MM.1S (cell line): Measurements from ENCODE around the gene NELL1.

Experiments used
- DNase-seq: peaks from one replicate; pipeline ENCODE4 v3.0.0-alpha.2; 2015
- H2AFZ ChIP-seq: fragments of 300-600 bp; sonication (generic); 2 replicates; pipeline ENCODE4 v1.6.0; 2016; ENCODE audit warnings: antibody characterized with exemption, low read length
- H3F3A ChIP-seq: fragments of 300-600 bp; sonication (generic); 2 replicates; pipeline ENCODE4 v1.6.1; 2016; ENCODE audit warnings: mild to moderate bottlenecking, antibody characterized with exemption, low read length, moderate library complexity, mixed read lengths; ENCODE audit not compliant: insufficient read depth
- H3K27ac ChIP-seq: fragments of 300-600 bp; sonication (generic); 2 replicates; pipeline ENCODE4 v1.5.1; 2016; ENCODE audit warnings: mild to moderate bottlenecking, low read length
- H3K27me3 ChIP-seq: fragments of 300-600 bp; sonication (generic); replicated peaks from 2 replicates; pipeline ENCODE4 v1.6.0; 2016; ENCODE audit warnings: low read length; ENCODE audit not compliant: insufficient read depth
- H3K36me3 ChIP-seq: fragments of 300-600 bp; sonication (generic); replicated peaks from 2 replicates; pipeline ENCODE4 v1.6.1; 2016; ENCODE audit warnings: mild to moderate bottlenecking, low read length, mixed read lengths; ENCODE audit not compliant: insufficient read depth
- H3K4me1 ChIP-seq: fragments of 300-600 bp; sonication (generic); 2 replicates; pipeline ENCODE4 v1.6.1; 2016; ENCODE audit warnings: low read length, mixed read lengths
- H3K4me2 ChIP-seq: fragments of 300-600 bp; sonication (generic); 2 replicates; pipeline ENCODE4 v1.6.0; 2016; ENCODE audit warnings: low read depth, low read length
- H3K4me3 ChIP-seq: fragments of 300-600 bp; sonication (generic); 2 replicates; pipeline ENCODE4 v1.5.1; 2016; ENCODE audit warnings: low read length, mixed read lengths
- H3K79me2 ChIP-seq: fragments of 300-600 bp; sonication (generic); 2 replicates; pipeline ENCODE4 v1.6.1; 2016; ENCODE audit warnings: mixed run types, low read length, mixed read lengths
- H3K9ac ChIP-seq: fragments of 300-600 bp; sonication (generic); 2 replicates; pipeline ENCODE4 v1.6.1; 2016; ENCODE audit warnings: low read length, mixed read lengths
- H3K9me2 ChIP-seq: fragments of 300-600 bp; sonication (generic); replicated peaks from 2 replicates; pipeline ENCODE4 v1.6.1; 2016; ENCODE audit warnings: mild to moderate bottlenecking, low read length, mixed read lengths; ENCODE audit not compliant: insufficient read depth
- H3K9me3 ChIP-seq: fragments of 300-600 bp; sonication (generic); replicated peaks from 2 replicates; pipeline ENCODE4 v1.6.1; 2016; ENCODE audit warnings: mild to moderate bottlenecking, low read length, mixed read lengths; ENCODE audit not compliant: insufficient read depth
- H4K20me1 ChIP-seq: fragments of 300-600 bp; sonication (generic); 2 replicates; pipeline ENCODE4 v1.6.1; 2016; ENCODE audit warnings: mild to moderate bottlenecking, low read length, moderate library complexity, mixed read lengths; ENCODE audit not compliant: insufficient read depth
- CTCF ChIP-seq: fragments of 300-600 bp; sonication (generic); IDR thresholded peaks from 2 replicates; pipeline ENCODE4 v1.5.1; 2016; ENCODE audit warnings: antibody characterized with exemption, low read length, mixed read lengths
- EZH2 ChIP-seq: fragments of 300-600 bp; sonication (generic); optimal IDR thresholded peaks from 2 replicates; pipeline ENCODE3; 2017; ENCODE audit warnings: low read depth, mild to moderate bottlenecking, antibody characterized with exemption, low read length, mixed read lengths
- EZH2phosphoT487 ChIP-seq: fragments of 300-600 bp; sonication (generic); IDR thresholded peaks from 2 replicates; pipeline ENCODE4 v1.6.1; 2018; ENCODE audit warnings: antibody characterized with exemption, low read length

NELL1 gene

GRCh38 chr11:21190181-21190580 lies 520.8 kb downstream of the NELL1 start:
- DNase-seq = no peak
- no peaks in the 10 kb centered on the region for H3K36me3 ChIP-seq
- H3K4me1 ChIP-seq = peaks cover 19% of the 10 kb centered on the region
- H3K9ac ChIP-seq = no peak overlapping the region
- H3F3A ChIP-seq = peaks cover 6% of the 10 kb centered on the region; the same call in 1 of the 2 replicates
- no peak overlapping the region for H3K4me2 ChIP-seq
- no peaks in the 10 kb centered on the region for H3K9me3 ChIP-seq
- no peak overlapping the region for H3K27ac ChIP-seq
- H3K27me3 ChIP-seq = no peaks in the 10 kb centered on the region
- TF ChIP-seq EZH2 = no peak
- no peak for TF ChIP-seq EZH2phosphoT487
- TF ChIP-seq CTCF = no peak
- H3K4me3 ChIP-seq = no peak overlapping the region
- H4K20me1 ChIP-seq = no peaks in the 10 kb centered on the region
- H3K9me2 ChIP-seq = no peaks in the 10 kb centered on the region
- no peaks in the 10 kb centered on the region for H3K79me2 ChIP-seq
- H2AFZ ChIP-seq = no peak overlapping the region

GRCh38 chr11:21195995-21196394 lies 526.6 kb downstream of the NELL1 start:
- no peaks in the 10 kb centered on the region for H3K9me2 ChIP-seq
- H3K9me3 ChIP-seq = no peaks in the 10 kb centered on the region
- no peaks in the 10 kb centered on the region for H3K27me3 ChIP-seq
- H3K4me3 ChIP-seq = no peak overlapping the region
- no peak overlapping the region for H3K9ac ChIP-seq
- H3F3A ChIP-seq = no peaks in the 10 kb centered on the region
- H3K36me3 ChIP-seq = no peaks in the 10 kb centered on the region
- H3K79me2 ChIP-seq = no peaks in the 10 kb centered on the region
- no peak overlapping the region for H3K27ac ChIP-seq
- no peak for DNase-seq
- H3K4me2 ChIP-seq = no peak overlapping the region
- no peaks in the 10 kb centered on the region for H4K20me1 ChIP-seq
- no peak for TF ChIP-seq EZH2
- H3K4me1 ChIP-seq = no peaks in the 10 kb centered on the region
- no peak overlapping the region for H2AFZ ChIP-seq

- H3K9ac ChIP-seq = no peak overlapping the region
- H3K36me3 ChIP-seq = no peaks in the 10 kb centered on the region
- H3K27ac ChIP-seq = no peak overlapping the region
- no peak overlapping the region for H3K4me2 ChIP-seq
- no peak for TF ChIP-seq EZH2
- no peak for TF ChIP-seq CTCF
- TF ChIP-seq EZH2phosphoT487 = no peak
- H3K4me3 ChIP-seq = no peak overlapping the region
- no peaks in the 10 kb centered on the region for H3K9me3 ChIP-seq
- no peaks in the 10 kb centered on the region for H4K20me1 ChIP-seq
- H3K9me2 ChIP-seq = no peaks in the 10 kb centered on the region
- no peaks in the 10 kb centered on the region for H3K4me1 ChIP-seq
- H3K79me2 ChIP-seq = no peaks in the 10 kb centered on the region
- no peaks in the 10 kb centered on the region for H3F3A ChIP-seq
- no peak for DNase-seq
- H2AFZ ChIP-seq = no peak overlapping the region
- H3K27me3 ChIP-seq = no peaks in the 10 kb centered on the region
Measured at GRCh38 chr11:21198498-21198897, 529.1 kb downstream of the NELL1 start.

- TF ChIP-seq EZH2phosphoT487 (no peak), CTCF (no peak), EZH2 (no peak)
- Histone ChIP-seq H4K20me1 (no peaks in the 10 kb centered on the region), H3K4me1 (no peaks in the 10 kb centered on the region), H3K4me3 (no peak overlapping the region), H3K9me2 (no peaks in the 10 kb centered on the region), H3K27me3 (no peaks in the 10 kb centered on the region), H3K36me3 (no peaks in the 10 kb centered on the region), H3F3A (no peaks in the 10 kb centered on the region), H2AFZ (no peak overlapping the region), H3K79me2 (no peaks in the 10 kb centered on the region), H3K9ac (no peak overlapping the region), H3K27ac (no peak overlapping the region), H3K9me3 (no peaks in the 10 kb centered on the region), H3K4me2 (no peak overlapping the region)
- no peak for DNase-seq
Measured at GRCh38 chr11:21205205-21205604, 535.8 kb downstream of the NELL1 start.
